NCI-H748 treated with DMSO at 0.1 percent for 48 hours (cell line): ENCODE results near the gene HTT.

ENCODE experiments used
- DNase-seq: peaks from one replicate; lab custom pipeline; 2025; lab: John Stamatoyannopoulos, UW

The HTT gene

GRCh38 chr4:3174371-3175338, 100.2 kb downstream of the HTT start:
- DNase-seq = no peak

- DNase-seq = no peak
Measured at GRCh38 chr4:3176367-3177229, 102.1 kb downstream of the HTT start.

GRCh38 chr4:3177426-3177825, 102.9 kb downstream of the HTT start:
- no peak for DNase-seq

GRCh38 chr4:3177905-3178304, 103.4 kb downstream of the HTT start:
- DNase-seq = no peak

GRCh38 chr4:3178351-3178750, 103.9 kb downstream of the HTT start:
- DNase-seq = no peak

- no peak for DNase-seq
Measured at GRCh38 chr4:3179126-3179706, 104.7 kb downstream of the HTT start.

- DNase-seq = no peak
Measured at GRCh38 chr4:3183008-3183407, 108.5 kb downstream of the HTT start.

GRCh38 chr4:3184725-3185124, 110.2 kb downstream of the HTT start:
- no peak for DNase-seq

GRCh38 chr4:3186609-3187008, 112.1 kb downstream of the HTT start:
- DNase-seq = no peak

GRCh38 chr4:3188118-3188517, 113.6 kb downstream of the HTT start:
- DNase-seq = no peak

- DNase-seq = no peak
Measured at GRCh38 chr4:3189459-3189858, 115.0 kb downstream of the HTT start.

- DNase-seq = no peak
Measured at GRCh38 chr4:3190549-3190948, 116.1 kb downstream of the HTT start.

GRCh38 chr4:3192188-3192587, 117.7 kb downstream of the HTT start:
- no peak for DNase-seq

- DNase-seq = no peak
Measured at GRCh38 chr4:3192827-3193226, 118.3 kb downstream of the HTT start.

- DNase-seq = no peak
Measured at GRCh38 chr4:3193531-3194203, 119.2 kb downstream of the HTT start.

- DNase-seq = no peak
Measured at GRCh38 chr4:3196670-3197359, 122.3 kb downstream of the HTT start.

- DNase-seq = no peak
Measured at GRCh38 chr4:3197366-3198105, 123.1 kb downstream of the HTT start.

GRCh38 chr4:3198906-3199305, 124.4 kb downstream of the HTT start:
- no peak for DNase-seq

GRCh38 chr4:3199653-3200422, 125.4 kb downstream of the HTT start:
- no peak for DNase-seq
